Dermis microvascular lymphatic vessel endothelial cell (primary cell): ENCODE data around the gene RAB40AL. TPM values are rescaled to one million over a fixed set of nuclear protein-coding genes. Genes with fewer than 3 reads are reported as not detected.
"Not testable (repeated sequence)": the region's sequence is repeated elsewhere in the genome, so short reads cannot be mapped to it uniquely, and the experiment has no call there.

Experiments used
- DNase-seq, 2 donors: peaks; one replicate each; pipeline versions ENCODE4 v3.0.0 to v3.0.0-alpha.2; 2010; ENCODE audit warnings: low read depth in 2 of 2
- total RNA-seq: library from RNA; depleted of rRNA; stranded (reverse); fragments of >200 nt; gene quantifications from 2 replicates; pipeline ENCODE4 v1.2.1, GENCODE V29; 2014

Gene RAB40AL
- total RNA-seq = 0.13 and 0.38 TPM in 2 replicates

- not testable (repeated sequence) for DNase-seq
Measured at GRCh38 chrX:102936972-102937371, at the start of gene RAB40AL. Gene RAB40AL, plus strand, starts transcription at chrX:102937272. Its CDS starts 47 bp downstream, at chrX:102937319.

GRCh38 chrX:102887687-102888086, 49.4 kb upstream of the RAB40AL start:
- DNase-seq = no peak

GRCh38 chrX:102892103-102892502, 45.0 kb upstream of the RAB40AL start:
- DNase-seq = peak in 1 of 2 donors; percentile 51

GRCh38 chrX:102899940-102900916, 36.8 kb upstream of the RAB40AL start:
- DNase-seq = peak; percentile 36 to 63

- DNase-seq = no peak
Measured at GRCh38 chrX:102902355-102902754, 34.7 kb upstream of the RAB40AL start.

- no peak for DNase-seq
Measured at GRCh38 chrX:102930990-102931756, 5.9 kb upstream of the RAB40AL start.

GRCh38 chrX:102934624-102935023, 2.4 kb upstream of the RAB40AL start:
- DNase-seq = peak; percentile 5 to 11

GRCh38 chrX:102950908-102951866, 14.1 kb downstream of the RAB40AL start:
- peak; percentile 18 to 46 for DNase-seq

- DNase-seq = no peak
Measured at GRCh38 chrX:102957751-102958150, 20.7 kb downstream of the RAB40AL start.

- no peak for DNase-seq
Measured at GRCh38 chrX:102958794-102959193, 21.7 kb downstream of the RAB40AL start.

GRCh38 chrX:102959471-102959870, 22.4 kb downstream of the RAB40AL start:
- DNase-seq = no peak

GRCh38 chrX:102963955-102964354, 26.9 kb downstream of the RAB40AL start:
- no peak for DNase-seq

GRCh38 chrX:102964940-102965339, 27.9 kb downstream of the RAB40AL start:
- no peak for DNase-seq

GRCh38 chrX:102966701-102967100, 29.6 kb downstream of the RAB40AL start:
- no peak for DNase-seq

GRCh38 chrX:102968216-102968615, 31.1 kb downstream of the RAB40AL start:
- DNase-seq = no peak

GRCh38 chrX:102971536-102971935, 34.5 kb downstream of the RAB40AL start:
- not testable (repeated sequence) for DNase-seq

GRCh38 chrX:102975016-102975415, 37.9 kb downstream of the RAB40AL start:
- DNase-seq = no peak

GRCh38 chrX:102976286-102976685, 39.2 kb downstream of the RAB40AL start:
- DNase-seq = no peak

GRCh38 chrX:102976793-102977495, 39.9 kb downstream of the RAB40AL start:
- DNase-seq = no peak

- DNase-seq = no peak
Measured at GRCh38 chrX:102978594-102978993, 41.5 kb downstream of the RAB40AL start.
